IPS-15b (cell line): ENCODE results near the gene MYL10.

Source experiments
- H3K27me3 ChIP-seq: one replicate; pipeline ENCODE4 v1.6.1; 2013; ENCODE audit warnings: low read length; ENCODE audit not compliant: control insufficient read depth, insufficient read depth
- H3K36me3 ChIP-seq: one replicate; pipeline ENCODE4 v1.6.1; 2013; ENCODE audit warnings: low read length; ENCODE audit not compliant: control insufficient read depth, insufficient read depth
- H3K4me1 ChIP-seq: one replicate; pipeline ENCODE4 v1.6.1; 2013; ENCODE audit warnings: mild to moderate bottlenecking, low read length; ENCODE audit not compliant: control insufficient read depth, insufficient read depth
- H3K4me3 ChIP-seq: one replicate; pipeline ENCODE4 v1.5.1; 2013; ENCODE audit warnings: low read depth, low read length
- H3K9ac ChIP-seq: one replicate; pipeline ENCODE4 v1.6.1; 2013; ENCODE audit warnings: low read depth, mild to moderate bottlenecking, low read length
- H3K9me3 ChIP-seq: one replicate; pipeline ENCODE4 v1.6.1; 2013; ENCODE audit warnings: mild to moderate bottlenecking, low read length; ENCODE audit not compliant: control insufficient read depth, insufficient read depth

The MYL10 gene

DNA sequence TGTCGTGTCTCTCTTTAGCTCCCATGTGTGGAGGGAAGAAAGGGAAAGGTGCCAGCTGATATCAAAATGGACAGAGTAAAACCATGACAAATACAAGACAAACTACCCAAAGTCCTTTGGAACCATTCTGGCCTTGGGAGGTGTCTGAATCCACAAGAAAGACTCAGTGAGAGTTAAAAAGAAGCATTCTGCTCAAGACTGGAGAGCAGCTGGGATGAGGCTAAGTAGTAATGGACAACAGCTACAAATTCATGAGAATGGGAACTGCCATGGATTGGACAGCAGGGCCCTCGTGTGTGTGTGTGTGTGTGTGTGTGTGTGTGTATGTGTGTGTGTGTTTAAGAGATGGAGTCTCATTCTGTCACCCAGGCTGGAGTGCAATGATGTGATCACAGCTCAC is 39.6 kb upstream of the MYL10 start:
- Histone ChIP-seq H3K27me3 (no peaks in the 10 kb centered on the region), H3K4me1 (peaks cover 3% of the 10 kb centered on the region), H3K9me3 (no peaks in the 10 kb centered on the region), H3K4me3 (no peak overlapping the region), H3K9ac (no peak overlapping the region), H3K36me3 (no peaks in the 10 kb centered on the region)

DNA sequence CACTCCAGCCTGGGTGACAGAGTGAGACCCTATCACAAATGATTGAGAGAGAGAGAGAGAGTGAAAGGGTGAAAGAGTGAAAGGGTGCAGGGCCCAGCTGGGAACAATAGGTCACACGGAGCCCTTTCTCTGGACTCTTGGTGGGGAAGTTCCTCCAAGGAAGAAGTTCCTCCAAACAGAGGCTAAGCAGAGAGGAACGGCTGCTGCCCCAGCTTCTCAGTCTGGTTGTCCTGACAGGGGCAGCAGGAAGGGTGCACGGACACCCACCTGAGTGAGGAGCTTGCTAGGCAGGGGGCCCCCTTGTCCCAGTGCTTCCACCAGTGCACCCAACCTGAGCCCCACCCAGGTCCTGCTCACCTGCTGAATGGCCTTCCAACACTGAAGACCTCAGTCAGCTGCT is 38.8 kb upstream of the MYL10 start:
- Histone ChIP-seq H3K9ac (no peak overlapping the region), H3K4me1 (peaks cover 3% of the 10 kb centered on the region), H3K4me3 (no peak overlapping the region), H3K9me3 (no peaks in the 10 kb centered on the region), H3K36me3 (no peaks in the 10 kb centered on the region), H3K27me3 (no peaks in the 10 kb centered on the region)

- Histone ChIP-seq H3K4me3 (no peak overlapping the region), H3K9me3 (no peaks in the 10 kb centered on the region), H3K36me3 (no peaks in the 10 kb centered on the region), H3K4me1 (peaks cover 3% of the 10 kb centered on the region), H3K27me3 (no peaks in the 10 kb centered on the region), H3K9ac (no peak overlapping the region)
These were observed 38.3 kb upstream of the MYL10 start for GRCh38 chr7:101667399-101667798.

GRCh38 chr7:101666741-101667140 is 37.6 kb upstream of the MYL10 start:
- Histone ChIP-seq H3K27me3 (no peaks in the 10 kb centered on the region), H3K4me1 (peaks cover 3% of the 10 kb centered on the region)

DNA sequence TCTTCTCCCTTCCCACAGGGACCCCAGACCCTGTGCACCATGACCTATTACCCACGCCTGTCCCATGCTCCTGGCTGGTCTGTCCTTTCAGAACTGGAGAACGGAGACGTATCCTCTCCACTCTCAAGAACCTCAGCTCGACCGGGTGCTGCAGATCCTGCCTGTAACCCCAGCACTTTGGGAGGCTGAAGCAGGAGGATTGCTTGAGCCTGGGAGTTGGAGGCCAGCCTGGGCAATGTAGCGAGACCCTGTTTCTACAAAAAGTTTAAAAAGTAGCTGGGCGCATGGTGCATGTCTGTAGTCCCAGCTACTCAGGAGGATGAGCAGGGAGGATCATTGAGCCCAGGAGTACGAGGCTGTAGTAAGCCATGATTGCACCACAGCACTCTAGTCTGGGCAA is 37.2 kb upstream of the MYL10 start:
- H3K9me3 ChIP-seq = no peaks in the 10 kb centered on the region
- H3K4me1 ChIP-seq = peaks cover 3% of the 10 kb centered on the region
- H3K4me3 ChIP-seq = no peak overlapping the region
- no peaks in the 10 kb centered on the region for H3K27me3 ChIP-seq
- H3K9ac ChIP-seq = no peak overlapping the region
- no peaks in the 10 kb centered on the region for H3K36me3 ChIP-seq

More at GRCh38 chr7:101666741-101667140, 37.6 kb upstream of the MYL10 start:
- Histone ChIP-seq H3K9me3 (no peaks in the 10 kb centered on the region), H3K9ac (no peak overlapping the region), H3K4me3 (no peak overlapping the region), H3K36me3 (no peaks in the 10 kb centered on the region)

GRCh38 chr7:101664893-101665471 is 35.9 kb upstream of the MYL10 start:
- Histone ChIP-seq H3K4me1 (peaks cover 3% of the 10 kb centered on the region), H3K4me3 (no peak overlapping the region), H3K27me3 (no peaks in the 10 kb centered on the region), H3K9ac (no peak overlapping the region), H3K36me3 (no peaks in the 10 kb centered on the region), H3K9me3 (no peaks in the 10 kb centered on the region)

GRCh38 chr7:101664436-101664835 is 35.3 kb upstream of the MYL10 start:
- Histone ChIP-seq H3K27me3 (no peaks in the 10 kb centered on the region), H3K4me3 (no peak overlapping the region), H3K9ac (no peak overlapping the region), H3K36me3 (no peaks in the 10 kb centered on the region), H3K4me1 (peaks cover 5% of the 10 kb centered on the region), H3K9me3 (no peaks in the 10 kb centered on the region)

- H3K4me1 ChIP-seq = peaks cover 5% of the 10 kb centered on the region
- H3K9me3 ChIP-seq = no peaks in the 10 kb centered on the region
- H3K4me3 ChIP-seq = no peak overlapping the region
- no peaks in the 10 kb centered on the region for H3K27me3 ChIP-seq
- H3K9ac ChIP-seq = no peak overlapping the region
- no peaks in the 10 kb centered on the region for H3K36me3 ChIP-seq
These were observed 34.7 kb upstream of the MYL10 start for GRCh38 chr7:101663747-101664146.

- Histone ChIP-seq H3K9me3 (no peaks in the 10 kb centered on the region), H3K4me1 (peaks cover 5% of the 10 kb centered on the region), H3K36me3 (no peaks in the 10 kb centered on the region), H3K9ac (no peak overlapping the region), H3K4me3 (no peak overlapping the region), H3K27me3 (no peaks in the 10 kb centered on the region)
These were observed 33.4 kb upstream of the MYL10 start for GRCh38 chr7:101662447-101662998.

DNA sequence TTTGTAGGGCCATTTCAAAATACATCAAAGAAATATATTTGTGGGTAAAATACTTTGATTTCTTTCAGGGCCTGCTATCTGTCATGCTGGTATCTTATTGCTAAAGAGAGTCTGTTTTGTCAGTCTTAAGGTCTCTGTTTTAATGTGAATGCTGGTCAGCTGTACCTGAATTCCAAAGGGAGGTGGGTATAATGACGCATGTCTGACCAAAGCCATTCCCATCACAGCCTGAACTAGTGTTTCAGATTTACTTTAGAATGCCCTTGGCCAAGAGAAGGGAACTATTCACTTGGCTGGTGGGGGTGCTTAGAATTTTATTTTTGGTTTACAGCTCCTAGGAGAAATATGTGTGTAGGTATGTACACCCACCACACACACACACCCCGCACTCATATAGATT is 30.6 kb upstream of the MYL10 start:
- no peaks in the 10 kb centered on the region for H3K36me3 ChIP-seq
- no peaks in the 10 kb centered on the region for H3K9me3 ChIP-seq
- no peaks in the 10 kb centered on the region for H3K27me3 ChIP-seq
- H3K4me1 ChIP-seq = peaks cover 2% of the 10 kb centered on the region
- no peak overlapping the region for H3K9ac ChIP-seq
- no peak overlapping the region for H3K4me3 ChIP-seq

- Histone ChIP-seq H3K27me3 (no peaks in the 10 kb centered on the region), H3K9ac (no peak overlapping the region), H3K9me3 (no peaks in the 10 kb centered on the region), H3K4me3 (no peak overlapping the region), H3K4me1 (peaks cover 2% of the 10 kb centered on the region), H3K36me3 (no peaks in the 10 kb centered on the region)
These were observed 28.1 kb upstream of the MYL10 start for GRCh38 chr7:101657171-101657570.

GRCh38 chr7:101651112-101651511 is 22.0 kb upstream of the MYL10 start:
- no peak overlapping the region for H3K4me3 ChIP-seq
- no peaks in the 10 kb centered on the region for H3K9me3 ChIP-seq
- no peaks in the 10 kb centered on the region for H3K36me3 ChIP-seq
- H3K9ac ChIP-seq = no peak overlapping the region
- no peaks in the 10 kb centered on the region for H3K4me1 ChIP-seq
- no peaks in the 10 kb centered on the region for H3K27me3 ChIP-seq
